Frontal cortex (tissue), 4 donors: ENCODE data around the gene PIGN. TPM values are rescaled to one million over a fixed set of nuclear protein-coding genes. Genes with fewer than 3 reads are reported as not detected.

ENCODE experiments used
- DNase-seq, 2 donors: peaks; one replicate each; pipeline ENCODE4 v3.0.0; 2012; ENCODE audit warnings: low spot score in 2 of 2
- FAIRE-seq: peaks from 2 replicates; lab custom pipeline; 2012; peaks lifted over from hg19 to GRCh38; lab: Jason Lieb, UNC
- total RNA-seq: library from RNA; depleted of rRNA; stranded (reverse); fragments of >200 nt; gene quantifications from one replicate; pipeline ENCODE4 v1.2.3, GENCODE V29; 2014
- donor health status: control.
- donor health status: control.
- donor health status: control.

The PIGN gene
- total RNA-seq, 1 donor from 2014 or later, result 50.1 TPM

DNA sequence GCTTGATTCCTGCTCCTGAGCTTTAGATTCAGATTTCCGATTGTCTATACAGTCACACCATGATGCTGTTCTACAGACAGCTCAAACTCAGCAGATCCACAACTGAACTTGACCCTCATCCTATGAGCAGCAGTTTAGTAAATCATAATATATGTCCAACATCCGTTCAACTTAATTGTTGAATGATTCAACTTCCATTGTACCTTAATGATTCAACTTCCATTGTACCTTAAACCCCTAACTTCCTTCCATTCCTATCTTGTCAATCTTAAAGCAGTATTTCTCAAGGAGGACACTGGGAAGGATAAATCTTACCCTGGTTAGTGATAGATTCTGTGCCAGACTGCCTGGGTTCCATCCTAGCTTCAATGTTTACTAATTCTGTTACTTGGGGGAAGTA, 60.1 kb downstream of the PIGN start:
- no peak for FAIRE-seq
- DNase-seq, result no peak

DNA sequence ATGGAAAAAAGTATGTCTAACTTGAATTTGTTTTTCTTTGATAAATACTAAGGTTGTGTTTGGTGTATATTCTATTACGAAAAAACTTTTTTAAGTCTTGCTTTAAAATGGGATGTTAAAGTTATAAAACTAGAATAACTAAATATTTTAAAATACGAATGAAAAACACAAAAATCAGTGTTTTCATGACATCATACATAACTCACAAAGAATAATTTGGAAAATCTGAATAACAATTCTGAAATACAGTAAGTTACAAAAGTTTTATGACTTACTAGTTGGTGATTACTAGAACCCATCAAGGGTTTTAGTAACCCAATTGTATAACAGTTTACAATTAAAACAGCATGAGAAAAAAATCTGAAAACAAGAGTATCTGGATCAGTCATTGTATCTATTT, 61.2 kb downstream of the PIGN start:
- peak; percentile 96 for FAIRE-seq
- DNase-seq, result no peak

DNA sequence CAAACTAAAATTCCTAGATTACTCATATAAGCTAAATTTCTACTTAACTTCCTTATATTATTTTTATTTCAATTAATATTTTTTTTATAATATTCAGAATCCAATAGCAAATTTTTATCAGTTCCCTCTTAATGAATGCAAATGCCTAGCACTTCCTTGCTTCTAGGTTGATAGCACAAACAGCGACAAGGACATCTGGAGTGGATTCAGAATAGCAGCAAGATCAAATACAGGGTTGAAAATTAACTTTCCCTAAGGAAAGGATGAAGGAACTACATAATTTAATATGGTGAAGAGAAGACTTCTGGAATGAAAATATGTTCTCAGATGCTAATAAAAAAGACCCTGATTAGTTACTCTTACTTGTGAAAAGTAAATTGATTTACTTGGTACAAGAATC, 64.5 kb downstream of the PIGN start:
- FAIRE-seq, result peak; percentile 67
- no peak for DNase-seq

DNA sequence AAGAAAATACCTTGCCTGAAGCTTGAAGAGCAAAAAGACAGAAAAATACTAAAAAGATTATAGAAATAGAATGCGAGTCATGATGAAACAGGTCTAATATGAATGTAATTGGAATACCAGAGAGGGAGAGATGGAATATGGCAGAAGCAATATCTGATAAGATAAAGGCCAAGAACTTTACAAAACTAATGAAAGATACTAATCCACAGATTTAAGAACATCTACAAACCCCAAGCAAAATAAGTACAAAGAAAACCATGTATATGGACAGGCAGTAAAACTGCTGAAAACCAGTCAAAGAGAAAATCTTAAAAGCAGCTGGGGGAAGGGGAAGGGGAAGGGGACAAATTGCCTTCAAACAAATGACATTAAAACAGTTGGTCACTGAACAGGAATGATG, 67.0 kb downstream of the PIGN start:
- FAIRE-seq, result no peak
- DNase-seq, result no peak

DNA sequence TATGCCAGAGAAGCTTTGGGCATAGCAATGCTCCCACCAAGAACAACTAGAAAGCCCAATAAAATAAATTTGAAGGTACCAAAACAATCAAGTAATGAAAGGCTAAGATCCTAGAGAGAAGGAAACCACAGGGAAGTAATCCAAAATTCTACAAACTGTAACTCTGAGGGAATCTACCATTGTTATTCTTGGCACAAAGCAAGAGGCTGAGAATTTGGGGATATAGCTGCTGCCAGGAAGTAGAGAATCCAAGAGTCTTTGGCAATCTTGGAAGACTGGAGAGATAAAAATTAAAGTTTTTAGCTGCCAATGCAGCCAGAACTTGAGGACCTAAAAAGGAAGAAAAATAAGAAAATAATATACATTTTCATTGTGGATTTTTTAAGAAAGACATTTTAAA, 68.5 kb downstream of the PIGN start:
- FAIRE-seq (no peak), DNase-seq (no peak)

DNA sequence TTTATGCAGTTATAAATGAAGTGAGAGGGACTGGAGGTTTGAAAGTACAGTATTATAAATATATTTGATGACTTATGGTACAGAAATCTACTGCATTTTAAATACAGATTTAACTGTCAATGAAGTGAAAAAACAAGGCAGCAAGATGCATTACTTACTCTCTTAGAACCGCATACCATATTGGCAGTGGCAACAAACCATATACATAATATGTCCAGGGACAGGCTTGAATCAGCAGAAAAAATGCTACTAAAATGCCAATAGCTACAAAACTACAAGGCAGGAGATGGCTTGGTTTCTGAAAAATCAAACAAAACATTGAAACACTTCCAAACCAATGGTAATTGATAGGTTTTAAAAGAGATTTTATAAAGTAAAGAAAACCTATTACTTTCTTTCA, 77.2 kb downstream of the PIGN start:
- no peak for DNase-seq
- FAIRE-seq, result no peak

DNA sequence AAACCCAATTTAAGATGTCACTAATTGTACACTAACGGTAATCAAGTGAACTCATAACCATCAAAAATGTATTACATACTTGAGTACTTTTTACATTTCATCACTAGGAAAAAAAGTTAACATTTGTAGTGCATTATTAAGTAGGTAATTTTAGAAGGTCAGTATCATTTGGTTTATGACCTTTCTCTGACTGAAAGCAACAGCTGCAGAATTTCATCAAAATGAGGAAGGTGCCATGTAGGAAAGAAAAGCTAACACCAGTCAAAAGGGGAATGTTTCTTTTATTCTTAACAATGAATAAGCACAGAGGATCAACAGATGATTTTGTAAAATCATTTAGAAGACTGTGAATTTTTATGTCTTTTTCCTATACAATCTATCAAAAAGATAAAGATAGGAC, 79.0 kb downstream of the PIGN start:
- FAIRE-seq, result no peak

DNA sequence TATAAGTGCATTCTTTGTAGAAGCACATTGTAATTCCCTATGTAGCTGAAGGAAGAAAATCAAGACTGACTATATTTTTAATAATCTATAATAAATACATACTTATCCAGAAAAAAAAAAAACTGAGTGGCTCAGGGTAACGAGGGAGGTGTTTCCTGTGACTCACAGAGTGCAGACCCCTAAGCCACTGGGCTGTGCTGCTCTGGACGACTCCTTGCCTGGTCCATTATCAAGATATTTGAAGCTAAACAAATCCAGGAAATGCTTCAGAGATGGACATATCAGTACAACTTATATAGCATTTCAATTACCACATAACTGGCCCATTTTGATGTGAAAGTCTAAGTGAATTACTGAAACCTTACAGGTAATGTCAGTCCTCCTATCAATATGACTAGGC, 80.6 kb downstream of the PIGN start:
- FAIRE-seq, result no peak
- no peak for DNase-seq

More for the DNA sequence above, 79.0 kb downstream of the PIGN start:
- DNase-seq, result no peak

DNA sequence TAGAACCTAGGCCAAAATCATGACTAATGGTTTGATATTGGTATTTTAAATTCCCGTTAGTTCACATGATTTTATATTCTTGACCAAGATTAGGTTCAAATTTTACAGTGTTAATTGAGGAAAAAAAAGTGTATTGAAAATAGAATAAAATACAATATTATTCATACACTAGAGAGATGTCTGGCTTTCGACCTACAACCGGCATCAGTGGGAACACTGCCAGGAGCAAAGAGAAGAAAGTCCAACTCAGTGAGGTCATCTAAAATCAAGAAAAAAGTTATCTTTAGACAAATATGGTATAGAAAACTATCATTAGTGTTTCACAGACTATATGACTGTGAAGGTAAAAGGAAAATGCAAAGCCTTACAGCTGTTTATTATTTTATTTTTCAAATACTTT, 81.5 kb downstream of the PIGN start:
- DNase-seq, result no peak
- no peak for FAIRE-seq

DNA sequence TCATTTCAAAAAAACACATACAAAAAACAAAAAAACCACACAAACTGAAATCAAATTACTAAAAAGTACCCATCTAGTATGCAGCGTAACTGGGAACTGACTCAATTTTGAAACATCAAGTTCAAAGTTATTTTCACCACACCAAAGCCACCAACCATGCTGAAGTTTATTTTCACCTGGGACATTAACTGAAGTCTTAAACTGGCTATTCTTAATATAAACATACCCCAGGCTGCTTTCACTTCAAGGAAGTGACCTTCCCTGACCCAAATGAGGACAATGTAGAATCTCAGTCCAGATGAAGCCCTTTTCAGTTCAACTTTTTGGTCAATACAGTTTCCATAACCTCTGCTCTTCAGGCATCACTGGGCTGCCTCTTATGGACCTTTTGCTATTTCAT, 84.6 kb downstream of the PIGN start:
- no peak for DNase-seq
- FAIRE-seq, result no peak

DNA sequence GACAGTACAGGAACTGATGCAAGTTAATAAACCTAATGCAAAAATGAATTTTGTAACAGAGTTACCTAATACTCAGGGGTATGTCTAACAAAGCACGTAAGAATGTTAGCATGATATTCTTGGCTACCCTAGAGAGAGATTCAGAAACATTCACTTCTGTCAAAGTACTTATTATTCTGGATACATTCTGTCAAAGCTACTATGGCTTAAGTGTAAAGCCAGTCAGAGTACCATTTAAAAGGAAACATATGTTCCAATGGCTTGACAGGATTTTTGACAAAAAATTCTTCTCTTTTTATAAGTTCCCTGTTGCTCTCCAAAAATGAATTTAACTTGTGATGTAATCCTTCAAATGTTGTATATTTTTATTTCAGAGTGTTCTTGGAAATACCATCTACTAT, 85.5 kb downstream of the PIGN start:
- FAIRE-seq (no peak), DNase-seq (no peak)

DNA sequence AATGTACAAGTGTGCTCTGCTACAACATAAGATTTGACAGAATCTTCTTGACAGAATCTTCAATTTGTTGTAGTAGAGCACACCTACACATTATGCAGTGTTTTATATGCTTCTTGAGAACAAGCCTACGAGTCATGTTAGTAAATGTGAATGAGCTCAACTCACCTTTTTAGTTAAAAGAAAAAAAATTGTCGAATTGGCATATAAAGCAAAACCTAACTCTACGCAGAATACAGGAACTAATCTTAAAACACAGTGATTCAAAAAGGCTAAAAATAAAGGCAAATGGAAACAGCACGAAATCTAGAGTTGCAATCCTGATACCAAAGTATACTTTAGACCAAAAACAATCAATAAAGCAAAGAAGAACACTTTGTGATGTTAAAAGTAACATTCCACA, 87.9 kb downstream of the PIGN start:
- FAIRE-seq (no peak), DNase-seq (no peak)

DNA sequence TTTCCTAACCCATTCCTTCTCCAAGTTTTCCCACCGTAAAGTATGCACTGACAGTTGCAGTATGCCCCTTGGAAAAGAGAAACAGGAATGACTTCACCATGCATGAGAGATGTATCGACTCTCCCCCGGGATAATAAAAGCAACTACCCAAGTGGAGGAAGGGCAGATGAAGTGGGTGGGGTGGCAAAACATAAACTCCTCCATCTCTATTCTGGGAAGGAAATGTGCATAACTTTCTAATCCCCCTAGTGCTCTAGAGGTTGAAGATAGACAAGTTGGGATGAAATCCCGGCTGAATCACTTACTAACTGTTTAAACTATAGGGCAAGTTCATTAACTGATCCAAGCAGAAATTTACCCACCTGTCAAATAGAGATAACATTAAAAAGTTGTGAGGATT, 89.2 kb downstream of the PIGN start:
- FAIRE-seq, result no peak
- DNase-seq, result no peak

DNA sequence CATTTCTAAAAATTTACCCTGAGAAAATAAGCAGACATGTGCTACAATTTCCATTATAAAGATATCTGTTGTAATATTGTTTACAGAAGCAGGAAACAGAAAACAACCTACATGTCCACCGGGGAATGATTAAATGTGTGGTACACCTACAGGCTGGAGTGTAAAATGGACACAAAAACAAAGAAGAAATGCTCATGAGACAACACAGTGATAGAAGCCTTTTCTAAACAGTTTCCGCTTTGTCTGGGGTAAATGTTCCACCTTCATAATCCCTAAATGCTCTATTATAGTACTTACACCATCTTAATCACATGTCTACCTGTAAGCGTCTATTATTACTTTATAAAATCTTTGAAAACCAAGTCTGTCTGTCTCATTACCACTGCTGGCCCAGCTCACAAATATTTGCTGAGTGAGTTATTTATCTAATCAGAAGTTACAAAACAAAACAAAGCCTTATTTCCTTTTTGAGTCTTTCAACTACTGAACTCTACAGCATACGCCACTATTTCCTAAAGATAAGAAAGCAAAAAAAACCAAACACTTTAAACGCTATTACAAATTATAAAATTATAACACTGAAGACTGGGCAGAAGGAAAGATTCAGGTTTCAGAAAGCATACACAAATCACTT, 95.3 kb downstream of the PIGN start:
- DNase-seq, result no peak
- FAIRE-seq, result no peak

DNA sequence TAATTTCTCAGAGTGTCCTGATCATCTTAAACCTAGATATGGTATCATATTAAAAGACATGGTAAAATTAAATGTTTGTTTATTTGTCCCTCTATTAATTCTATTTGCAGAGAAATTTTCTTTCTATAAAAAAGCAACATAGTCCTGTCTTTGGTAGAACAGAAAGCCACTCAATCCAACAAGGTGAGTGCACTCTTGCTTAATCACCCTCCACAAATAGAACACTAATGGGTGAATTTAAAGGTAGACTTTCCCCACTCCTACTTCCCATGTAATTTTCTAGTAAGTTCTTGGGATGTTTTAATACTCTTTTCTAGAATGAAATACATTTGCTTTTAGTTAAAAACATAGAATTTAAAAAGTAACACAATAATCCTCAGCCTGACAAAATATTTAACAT, 97.7 kb downstream of the PIGN start:
- DNase-seq, result no peak
- FAIRE-seq, result no peak

DNA sequence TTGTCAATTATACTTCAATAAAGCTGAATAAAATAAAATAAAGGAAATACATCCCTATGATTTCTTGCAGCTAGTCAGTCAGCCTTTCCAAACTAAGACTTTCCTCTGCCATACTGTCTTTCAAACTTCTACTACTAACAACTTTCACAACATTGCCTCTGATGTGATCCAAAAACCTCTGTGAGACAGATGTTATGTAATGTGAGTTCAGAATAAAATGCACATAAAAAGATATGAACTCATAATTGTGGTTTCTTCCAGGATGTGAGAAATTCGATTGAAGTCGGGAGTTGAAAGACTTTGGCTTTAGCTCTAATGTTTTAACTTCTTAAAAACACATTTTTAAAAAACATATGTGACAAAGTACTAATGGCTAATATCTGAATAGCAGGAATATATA, 98.7 kb downstream of the PIGN start:
- no peak for FAIRE-seq
- no peak for DNase-seq

DNA sequence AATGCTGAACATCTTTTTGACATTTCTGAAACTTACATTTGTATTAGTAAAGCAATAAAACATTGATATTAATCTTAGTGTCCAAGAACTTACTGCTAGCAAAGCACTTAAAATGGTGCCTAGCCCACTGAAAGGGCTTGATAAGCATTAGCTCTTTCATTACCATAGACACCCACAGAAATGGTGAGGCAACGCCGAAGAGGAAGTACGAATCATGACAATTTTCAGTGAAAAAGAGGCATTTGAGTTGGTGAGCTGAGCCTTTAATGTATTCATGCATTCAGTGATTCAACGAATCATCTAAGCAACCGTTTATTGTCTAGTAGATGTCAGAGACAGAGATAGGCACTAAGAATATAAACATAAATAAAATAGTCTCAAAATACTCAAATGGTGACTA, 101.1 kb downstream of the PIGN start:
- DNase-seq (no peak), FAIRE-seq (no peak)

DNA sequence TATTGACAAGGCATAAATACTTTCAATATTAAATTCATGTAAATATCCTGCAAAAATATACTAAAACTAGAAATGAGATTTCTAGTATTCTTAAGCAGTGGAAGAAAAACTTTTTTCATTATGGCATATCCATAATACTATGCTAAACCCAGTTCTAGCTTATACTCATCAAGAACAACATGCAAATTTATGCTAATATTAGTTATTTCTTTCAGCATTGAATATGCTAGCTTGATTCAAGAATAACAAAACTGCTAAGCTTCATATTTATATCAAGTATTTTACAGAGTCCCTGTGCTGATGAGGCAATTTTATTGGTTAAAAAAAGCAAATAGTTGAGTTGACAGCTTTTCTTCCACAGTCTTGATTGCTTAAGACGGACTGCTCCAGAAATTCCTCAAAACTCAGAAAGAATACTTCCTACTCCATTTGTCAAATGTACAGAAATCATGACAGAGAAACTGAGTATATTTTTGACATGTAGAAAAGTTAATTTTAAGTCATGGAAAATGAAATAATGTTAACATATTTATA, 105.0 kb downstream of the PIGN start:
- FAIRE-seq (no peak), DNase-seq (no peak)

DNA sequence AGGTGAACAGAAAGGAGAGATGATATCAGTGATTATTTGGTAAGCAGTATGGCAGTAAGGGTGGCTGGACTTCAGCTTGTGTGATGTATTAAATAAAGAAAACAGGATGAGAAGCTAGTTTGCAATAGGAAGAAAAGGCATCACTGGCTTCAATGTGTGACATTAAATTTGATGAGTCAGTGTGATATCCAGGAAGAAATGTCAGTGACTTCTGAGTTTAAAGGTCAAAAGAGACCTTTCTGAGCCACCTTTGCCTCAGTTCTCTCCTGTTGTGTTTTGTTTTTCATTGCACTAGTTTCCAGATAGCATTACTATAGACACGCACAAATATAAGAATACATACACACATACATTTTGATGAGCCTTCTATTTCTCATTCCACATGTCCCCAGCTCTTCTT, 105.6 kb downstream of the PIGN start:
- no peak for DNase-seq
- no peak for FAIRE-seq

DNA sequence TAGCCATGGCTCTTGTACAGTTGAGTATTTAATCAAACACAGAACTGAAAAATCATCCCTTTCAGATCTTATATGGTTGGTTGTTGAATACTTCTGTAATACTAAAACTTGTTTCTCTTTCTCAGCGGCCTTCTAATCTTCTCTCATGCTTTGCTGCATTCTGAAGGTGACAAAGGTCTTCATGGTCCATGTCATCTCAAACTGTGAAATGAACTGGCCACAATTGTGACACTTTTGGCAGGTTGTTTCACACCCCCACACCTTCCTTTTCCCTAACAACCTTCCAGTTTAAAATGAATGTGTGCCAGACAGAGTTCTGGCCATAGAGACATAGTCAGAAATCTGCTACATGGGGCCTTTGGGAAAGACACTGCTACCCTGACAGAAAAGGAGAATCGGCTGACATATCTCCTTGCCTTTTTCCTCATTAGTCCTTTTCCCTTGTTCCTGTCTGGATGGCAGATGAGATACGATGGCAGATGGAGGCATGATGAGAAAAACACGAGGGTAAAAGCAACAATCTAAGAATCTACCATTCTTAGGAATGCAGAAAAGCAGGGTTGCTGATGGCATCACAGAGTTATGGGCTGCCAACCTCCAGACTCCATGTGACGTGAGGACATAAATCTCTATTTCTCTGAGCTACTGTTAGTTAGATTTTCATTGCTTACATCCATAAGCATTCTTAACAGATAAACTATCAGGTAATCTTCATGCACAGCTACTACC, 106.5 kb downstream of the PIGN start:
- no peak for DNase-seq

DNA sequence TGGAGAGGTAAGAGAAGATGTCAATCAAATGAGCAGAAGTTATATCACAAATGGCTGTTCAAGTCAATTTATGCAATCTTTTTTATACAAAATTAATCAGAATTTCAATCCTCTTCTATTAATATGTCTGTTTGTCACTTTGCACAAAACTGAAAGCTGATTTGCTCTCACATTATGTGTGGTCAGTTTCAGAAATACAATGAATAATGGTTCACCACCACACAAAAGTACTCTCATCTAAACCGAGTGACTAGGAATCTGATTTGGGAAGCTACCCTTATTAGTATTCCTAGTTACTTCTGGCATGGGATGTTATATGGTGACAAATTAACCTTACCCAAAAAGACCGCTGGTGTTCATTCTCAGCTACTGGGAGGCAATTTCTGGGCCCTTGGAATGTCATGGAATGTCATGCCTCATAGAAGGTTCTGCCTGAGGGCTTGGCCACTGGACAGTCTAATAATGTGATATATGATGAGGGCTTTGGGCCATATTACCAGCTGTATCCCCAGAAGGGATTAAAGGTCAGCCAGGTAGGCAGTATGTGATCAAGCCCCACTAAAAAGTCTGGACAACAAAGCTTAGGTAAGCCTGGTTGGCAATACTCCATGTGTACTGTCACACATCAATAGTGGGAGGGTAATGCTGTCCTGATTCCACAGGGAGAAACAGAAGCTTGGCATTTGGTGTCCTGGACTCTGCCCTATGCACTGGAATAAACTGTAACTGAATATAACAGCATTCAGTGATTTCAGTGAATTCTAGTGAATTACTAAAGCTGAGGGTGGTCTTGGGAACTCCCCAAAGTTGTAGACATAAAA, 113.2 kb downstream of the PIGN start:
- no peak for FAIRE-seq

More for the DNA sequence above, 106.5 kb downstream of the PIGN start:
- no peak for FAIRE-seq

More for the DNA sequence above, 113.2 kb downstream of the PIGN start:
- DNase-seq, result no peak
